MM.1S (cell line): ENCODE results near the gene BRIP1.

Experiments used
- DNase-seq: peaks from one replicate; pipeline ENCODE4 v3.0.0-alpha.2; 2015
- H2AFZ ChIP-seq: fragments of 300-600 bp; sonication (generic); 2 replicates; pipeline ENCODE4 v1.6.0; 2016; ENCODE audit warnings: antibody characterized with exemption, low read length
- H3F3A ChIP-seq: fragments of 300-600 bp; sonication (generic); 2 replicates; pipeline ENCODE4 v1.6.1; 2016; ENCODE audit warnings: mild to moderate bottlenecking, antibody characterized with exemption, low read length, moderate library complexity, mixed read lengths; ENCODE audit not compliant: insufficient read depth
- H3K27ac ChIP-seq: fragments of 300-600 bp; sonication (generic); 2 replicates; pipeline ENCODE4 v1.5.1; 2016; ENCODE audit warnings: mild to moderate bottlenecking, low read length
- H3K27me3 ChIP-seq: fragments of 300-600 bp; sonication (generic); replicated peaks from 2 replicates; pipeline ENCODE4 v1.6.0; 2016; ENCODE audit warnings: low read length; ENCODE audit not compliant: insufficient read depth
- H3K36me3 ChIP-seq: fragments of 300-600 bp; sonication (generic); replicated peaks from 2 replicates; pipeline ENCODE4 v1.6.1; 2016; ENCODE audit warnings: mild to moderate bottlenecking, low read length, mixed read lengths; ENCODE audit not compliant: insufficient read depth
- H3K4me1 ChIP-seq: fragments of 300-600 bp; sonication (generic); 2 replicates; pipeline ENCODE4 v1.6.1; 2016; ENCODE audit warnings: low read length, mixed read lengths
- H3K4me2 ChIP-seq: fragments of 300-600 bp; sonication (generic); 2 replicates; pipeline ENCODE4 v1.6.0; 2016; ENCODE audit warnings: low read depth, low read length
- H3K4me3 ChIP-seq: fragments of 300-600 bp; sonication (generic); 2 replicates; pipeline ENCODE4 v1.5.1; 2016; ENCODE audit warnings: low read length, mixed read lengths
- H3K79me2 ChIP-seq: fragments of 300-600 bp; sonication (generic); 2 replicates; pipeline ENCODE4 v1.6.1; 2016; ENCODE audit warnings: mixed run types, low read length, mixed read lengths
- H3K9ac ChIP-seq: fragments of 300-600 bp; sonication (generic); 2 replicates; pipeline ENCODE4 v1.6.1; 2016; ENCODE audit warnings: low read length, mixed read lengths
- H3K9me2 ChIP-seq: fragments of 300-600 bp; sonication (generic); replicated peaks from 2 replicates; pipeline ENCODE4 v1.6.1; 2016; ENCODE audit warnings: mild to moderate bottlenecking, low read length, mixed read lengths; ENCODE audit not compliant: insufficient read depth
- H3K9me3 ChIP-seq: fragments of 300-600 bp; sonication (generic); replicated peaks from 2 replicates; pipeline ENCODE4 v1.6.1; 2016; ENCODE audit warnings: mild to moderate bottlenecking, low read length, mixed read lengths; ENCODE audit not compliant: insufficient read depth
- H4K20me1 ChIP-seq: fragments of 300-600 bp; sonication (generic); 2 replicates; pipeline ENCODE4 v1.6.1; 2016; ENCODE audit warnings: mild to moderate bottlenecking, low read length, moderate library complexity, mixed read lengths; ENCODE audit not compliant: insufficient read depth
- CTCF ChIP-seq: fragments of 300-600 bp; sonication (generic); IDR thresholded peaks from 2 replicates; pipeline ENCODE4 v1.5.1; 2016; ENCODE audit warnings: antibody characterized with exemption, low read length, mixed read lengths
- EZH2 ChIP-seq: fragments of 300-600 bp; sonication (generic); optimal IDR thresholded peaks from 2 replicates; pipeline ENCODE3; 2017; ENCODE audit warnings: low read depth, mild to moderate bottlenecking, antibody characterized with exemption, low read length, mixed read lengths
- EZH2phosphoT487 ChIP-seq: fragments of 300-600 bp; sonication (generic); IDR thresholded peaks from 2 replicates; pipeline ENCODE4 v1.6.1; 2018; ENCODE audit warnings: antibody characterized with exemption, low read length

Gene BRIP1

GRCh38 chr17:61662186-61662585 lies 201.1 kb downstream of the BRIP1 start:
- no peak for TF ChIP-seq EZH2phosphoT487
- no peak for TF ChIP-seq CTCF
- TF ChIP-seq EZH2: no peak
- no peaks in the 10 kb centered on the region for H3F3A ChIP-seq
- H3K27me3 ChIP-seq: no peaks in the 10 kb centered on the region
- H3K4me3 ChIP-seq: no peak overlapping the region
- no peaks in the 10 kb centered on the region for H4K20me1 ChIP-seq
- H3K79me2 ChIP-seq: no peaks in the 10 kb centered on the region
- H3K9me3 ChIP-seq: no peaks in the 10 kb centered on the region
- no peak overlapping the region for H3K4me2 ChIP-seq
- no peaks in the 10 kb centered on the region for H3K36me3 ChIP-seq
- no peak overlapping the region for H3K27ac ChIP-seq
- H3K4me1 ChIP-seq: no peaks in the 10 kb centered on the region
- H3K9me2 ChIP-seq: no peaks in the 10 kb centered on the region
- DNase-seq: no peak
- no peak overlapping the region for H3K9ac ChIP-seq
- no peak overlapping the region for H2AFZ ChIP-seq

- Histone ChIP-seq H3K4me2 (no peak overlapping the region), H3K79me2 (no peaks in the 10 kb centered on the region), H2AFZ (no peak overlapping the region), H3K27ac (no peak overlapping the region), H3K9ac (no peak overlapping the region), H3K4me1 (no peaks in the 10 kb centered on the region), H3F3A (no peaks in the 10 kb centered on the region), H3K9me2 (no peaks in the 10 kb centered on the region), H3K9me3 (no peaks in the 10 kb centered on the region), H3K36me3 (no peaks in the 10 kb centered on the region), H4K20me1 (no peaks in the 10 kb centered on the region), H3K27me3 (no peaks in the 10 kb centered on the region), H3K4me3 (no peak overlapping the region)
- no peak for TF ChIP-seq CTCF
- no peak for TF ChIP-seq EZH2
- no peak for TF ChIP-seq EZH2phosphoT487
- DNase-seq: no peak
Measured at GRCh38 chr17:61660746-61661485, 202.4 kb downstream of the BRIP1 start.

GRCh38 chr17:61659437-61659836 lies 203.9 kb downstream of the BRIP1 start:
- no peak for DNase-seq
- Histone ChIP-seq H3K9ac (no peak overlapping the region), H3K4me3 (no peak overlapping the region), H3F3A (no peaks in the 10 kb centered on the region), H3K27ac (no peak overlapping the region), H3K9me2 (no peaks in the 10 kb centered on the region), H2AFZ (no peak overlapping the region), H3K79me2 (no peaks in the 10 kb centered on the region), H3K9me3 (no peaks in the 10 kb centered on the region), H3K36me3 (no peaks in the 10 kb centered on the region), H3K27me3 (no peaks in the 10 kb centered on the region), H4K20me1 (no peaks in the 10 kb centered on the region), H3K4me1 (no peaks in the 10 kb centered on the region), H3K4me2 (no peak overlapping the region)
- no peak for TF ChIP-seq EZH2phosphoT487
- no peak for TF ChIP-seq EZH2
- TF ChIP-seq CTCF: no peak
